PC-3 (cell line): Measurements from ENCODE around the gene CERS5. TPM values are rescaled to one million over a fixed set of nuclear protein-coding genes. Genes with fewer than 3 reads are reported as not detected.

Experiments used
- ATAC-seq: fragments of 200-7000 bp; cut with Tn5 transposase; 2 replicates; pipeline ENCODE4 v1.9.1; 2020; ENCODE audit warnings: mild to moderate bottlenecking, moderate library complexity
- BruUV-seq: library from RNA; stranded (reverse); fragments of 400-500 nt; replicated peaks from 2 replicates; lab custom pipeline; 2021; lab: Mats Ljungman, UMichigan
- CTCF ChIA-PET: fragments of 300-600 bp; sonication (Branson Sonifier 250); formaldehyde crosslinking; loops from one replicate; lab custom pipeline; 2022; ENCODE audit warnings: antibody characterized with exemption; lab: Charles Lee
- POLR2A ChIA-PET: fragments of 300-600 bp; sonication (Branson Sonifier 250); formaldehyde crosslinking; loops from one replicate; lab custom pipeline; 2022; ENCODE audit warnings: antibody characterized with exemption; ENCODE audit not compliant: unreplicated experiment; lab: Charles Lee
- DNase-seq: peaks from one replicate; pipeline ENCODE4 v3.0.0-alpha.2; 2015
- H2AFZ ChIP-seq: fragments of 300-600 bp; sonication (generic); 2 replicates; pipeline ENCODE4 v1.6.0; 2016; ENCODE audit warnings: antibody characterized with exemption, low read length
- H3F3A ChIP-seq: fragments of 300-600 bp; sonication (generic); one replicate; pipeline ENCODE4 v1.6.0; 2017; ENCODE audit warnings: antibody characterized with exemption, low read length, control low read depth, mild to moderate bottlenecking; ENCODE audit not compliant: unreplicated experiment
- H3K27ac ChIP-seq: fragments of 300-600 bp; sonication (generic); 2 replicates; pipeline ENCODE4 v1.5.1; 2016; ENCODE audit warnings: mild to moderate bottlenecking, low read length
- H3K27me3 ChIP-seq: fragments of 300-600 bp; sonication (generic); 2 replicates; pipeline ENCODE4 v1.6.1; 2016; ENCODE audit warnings: low read length, mixed read lengths
- H3K36me3 ChIP-seq: fragments of 300-600 bp; sonication (generic); 2 replicates; pipeline ENCODE4 v1.6.1; 2016; ENCODE audit warnings: low read depth, mixed run types, low read length, mixed read lengths
- H3K4me1 ChIP-seq: fragments of 300-600 bp; sonication (generic); 2 replicates; pipeline ENCODE4 v1.5.1; 2016; ENCODE audit warnings: low read length; ENCODE audit not compliant: insufficient read depth
- H3K4me2 ChIP-seq: fragments of 300-600 bp; sonication (generic); 2 replicates; pipeline ENCODE4 v1.6.0; 2016; ENCODE audit warnings: low read length
- H3K4me3 ChIP-seq: fragments of 300-600 bp; sonication (generic); 2 replicates; pipeline ENCODE4 v1.5.1; 2016; ENCODE audit warnings: mild to moderate bottlenecking, low read length, mixed read lengths
- H3K79me2 ChIP-seq: fragments of 300-600 bp; sonication (generic); 2 replicates; pipeline ENCODE4 v1.6.1; 2017; ENCODE audit warnings: low read length, mixed read lengths
- H3K9ac ChIP-seq: fragments of 300-600 bp; sonication (generic); 2 replicates; pipeline ENCODE4 v1.6.0; 2016; ENCODE audit warnings: mild to moderate bottlenecking, low read length
- H3K9me2 ChIP-seq: fragments of 300-600 bp; sonication (generic); replicated peaks from 2 replicates; pipeline ENCODE4 v1.6.1; 2016; ENCODE audit warnings: mixed run types, low read length, mixed read lengths
- H3K9me3 ChIP-seq: fragments of 300-600 bp; sonication (generic); 2 replicates; pipeline ENCODE4 v1.6.1; 2016; ENCODE audit warnings: low read length, mixed read lengths
- H4K20me1 ChIP-seq: fragments of 300-600 bp; sonication (generic); 2 replicates; pipeline ENCODE4 v1.6.1; 2016; ENCODE audit warnings: low read length, mixed read lengths
- CTCF ChIP-seq: fragments of 300-600 bp; sonication (generic); conservative IDR thresholded peaks from 2 replicates; pipeline ENCODE4 v1.5.1; 2017; ENCODE audit warnings: antibody characterized with exemption, low read depth, mild to moderate bottlenecking, low read length
- EZH2 ChIP-seq: fragments of 300-600 bp; sonication (generic); IDR thresholded peaks from one replicate; pipeline ENCODE4 v1.6.1; 2017; ENCODE audit warnings: antibody characterized with exemption, mild to moderate bottlenecking, low read length; ENCODE audit not compliant: unreplicated experiment
- EZH2phosphoT487 ChIP-seq: fragments of 300-600 bp; sonication (generic); IDR thresholded peaks from 2 replicates; pipeline ENCODE4 v1.6.1; 2018; ENCODE audit warnings: mild to moderate bottlenecking, antibody characterized with exemption, low read length, borderline replicate concordance
- intact Hi-C: fragments of 100-400 bp; cut with micrococcal nuclease; formaldehyde crosslinking; loops from 2 replicates; pipeline ENCODE4 v1.9.0; 2023
- total RNA-seq: library from RNA; depleted of rRNA; stranded (reverse); fragments of >200 nt; gene quantifications from 2 replicates; pipeline ENCODE4 v1.2.3, GENCODE V29; 2014

CERS5 gene
- total RNA-seq, 1 experiment from 2014 or later = 24.9 TPM

GRCh38 chr12:50088577-50089335 is 78.4 kb downstream of the CERS5 start:
- ChIA-PET CTCF (interaction anchor here (1.0 to 1.2 kb wide), 3 partner anchors 15 to 23 kb away, joined by 3 to 19 read pairs (median 7); partner anchors contain the start of genes COX14 and GPD1), POLR2A (interaction anchor here (0.5 to 0.6 kb wide), 2 partner anchors 21 to 132 kb away, joined by 3 read pairs; no protein-coding TSS in a partner anchor)
- TF ChIP-seq EZH2phosphoT487 = no peak
- peak; percentile 95 for TF ChIP-seq CTCF
- no peak for TF ChIP-seq EZH2
- Histone ChIP-seq H3K27me3 (no peaks in the 10 kb centered on the region), H4K20me1 (peaks cover 4% of the 10 kb centered on the region; the same call in 1 of the 2 replicates), H2AFZ (no peak overlapping the region), H3K9me2 (no peaks in the 10 kb centered on the region), H3K4me3 (peak overlapping the region; percentile 33; the same call in 1 of the 2 replicates), H3K27ac (peak overlapping the region; percentile 82), H3K9ac (peak overlapping the region; percentile 25), H3F3A (peaks cover 13% of the 10 kb centered on the region), H3K36me3 (peaks cover 45% of the 10 kb centered on the region), H3K4me1 (peaks cover 40% of the 10 kb centered on the region), H3K9me3 (no peaks in the 10 kb centered on the region), H3K4me2 (peak overlapping the region; percentile 65), H3K79me2 (peaks cover 26% of the 10 kb centered on the region)
- no TSS peak for BruUV-seq
- intact Hi-C loops = loop anchor here (1.0 to 10.0 kb wide), 3 partner anchors 24 to 226 kb away; partner anchors contain the start of genes CERS5 and COX14
- peak; percentile 36 for ATAC-seq
- DNase-seq = peak; percentile 88

- H3K4me3 ChIP-seq = peak overlapping the region; percentile 33; the same call in 1 of the 2 replicates
- H3K9ac ChIP-seq = peak overlapping the region; percentile 30
- BruUV-seq = no TSS peak
- peaks cover 40% of the 10 kb centered on the region for H3K4me1 ChIP-seq
- intact Hi-C loops = loop anchor here (1.0 to 10.0 kb wide), 3 partner anchors 24 to 227 kb away; partner anchors contain the start of genes CERS5 and COX14
- no peaks in the 10 kb centered on the region for H3K27me3 ChIP-seq
- H3K27ac ChIP-seq = peak overlapping the region; percentile 82
- CTCF ChIA-PET = interaction anchor here (1.0 to 1.2 kb wide), 3 partner anchors 16 to 24 kb away, joined by 3 to 19 read pairs (median 7); partner anchors contain the start of genes COX14 and GPD1
- no peaks in the 10 kb centered on the region for H3K9me2 ChIP-seq
- H2AFZ ChIP-seq = no peak overlapping the region
- no peak for TF ChIP-seq CTCF
- POLR2A ChIA-PET = interaction anchor here (0.5 to 0.6 kb wide), 2 partner anchors 21 to 133 kb away, joined by 3 read pairs; no protein-coding TSS in a partner anchor
- DNase-seq (peak; percentile 83), ATAC-seq (peak; percentile 65)
- peaks cover 4% of the 10 kb centered on the region; the same call in 1 of the 2 replicates for H4K20me1 ChIP-seq
- peaks cover 26% of the 10 kb centered on the region for H3K79me2 ChIP-seq
- H3K4me2 ChIP-seq = peak overlapping the region; percentile 65
- H3K9me3 ChIP-seq = no peaks in the 10 kb centered on the region
- H3F3A ChIP-seq = peaks cover 13% of the 10 kb centered on the region
- peaks cover 42% of the 10 kb centered on the region for H3K36me3 ChIP-seq
Measured at GRCh38 chr12:50087995-50088394, 79.2 kb downstream of the CERS5 start.
